ENCODE data around the gene HNRNPA3. TPM values are rescaled to one million over a fixed set of nuclear protein-coding genes. Genes with fewer than 3 reads are reported as not detected.

HNRNPA3 gene
- total RNA-seq, 1 experiment from 2014 or later = 406 TPM

GRCh38 chr2:177232098-177232704, 19.6 kb downstream of the HNRNPA3 start:
- TF ChIP-seq NR3C1 (CRISPR knock-in tag; conservative IDR thresholded peaks at IDR 0.05; ENCODE audit: low read depth) (no peak), NR1H2 (CRISPR knock-in tag; IDR thresholded peaks at IDR 0.05) (no peak), PREB (CRISPR knock-in tag; IDR thresholded peaks at IDR 0.05; ENCODE audit: borderline replicate concordance) (no peak), NFATC4 (CRISPR knock-in tag; IDR thresholded peaks at IDR 0.05) (no peak), ATF1 (CRISPR knock-in tag; IDR thresholded peaks at IDR 0.05) (no peak), CREB1 (CRISPR knock-in tag; IDR thresholded peaks at IDR 0.05) (no peak)
- Mint-ChIP-seq H3K4me1 (peaks cover 4% of the 10 kb centered on the region; the same call in 1 of the 2 replicates), H3K27me3 (ENCODE audit: low read depth) (no peaks in the 10 kb centered on the region), H3K9me3 (no peaks in the 10 kb centered on the region), H3K27ac (no peak overlapping the region), H3K36me3 (peaks cover 25% of the 10 kb centered on the region), H3K4me3 (no peak overlapping the region)
- CTCF ChIA-PET = no interaction called here
- ATAC-seq (no peak), DNase-seq (ENCODE audit: low spot score) (no peak)
- POLR2A ChIA-PET = no interaction called here

GRCh38 chr2:177234267-177234666, 21.7 kb downstream of the HNRNPA3 start:
- CTCF ChIA-PET = no interaction called here
- H3K9me3 Mint-ChIP-seq = no peaks in the 10 kb centered on the region
- H3K27ac Mint-ChIP-seq = no peak overlapping the region
- H3K36me3 Mint-ChIP-seq = peaks cover 25% of the 10 kb centered on the region
- no peak overlapping the region for H3K4me3 Mint-ChIP-seq
- DNase-seq (ENCODE audit: low spot score) = no peak
- H3K27me3 Mint-ChIP-seq (ENCODE audit: low read depth) = no peaks in the 10 kb centered on the region
- ATAC-seq = no peak
- 0 out of 2 replicates have a peak, but pooled peaks cover 7% of the 10 kb centered on the region for H3K4me1 Mint-ChIP-seq
- POLR2A ChIA-PET = no interaction called here
- TF ChIP-seq ZSCAN18 (CRISPR knock-in tag; IDR thresholded peaks at IDR 0.05) (no peak), FOXP1 (CRISPR knock-in tag; IDR thresholded peaks at IDR 0.05; ENCODE audit: borderline replicate concordance) (no peak), ARID4B (CRISPR knock-in tag; IDR thresholded peaks at IDR 0.05; ENCODE audit: borderline replicate concordance) (no peak), E2F5 (CRISPR knock-in tag; IDR thresholded peaks at IDR 0.05) (no peak), ZNF138 (CRISPR knock-in tag; conservative IDR thresholded peaks at IDR 0.05) (no peak), PRRX2 (CRISPR knock-in tag; IDR thresholded peaks at IDR 0.05) (no peak), ZNF317 (CRISPR knock-in tag; IDR thresholded peaks at IDR 0.05; ENCODE audit: borderline replicate concordance, low read depth) (no peak), TEAD1 (CRISPR knock-in tag; IDR thresholded peaks at IDR 0.05) (no peak), ZNF425 (CRISPR knock-in tag; conservative IDR thresholded peaks at IDR 0.05) (no peak), ETV6 (CRISPR knock-in tag; IDR thresholded peaks at IDR 0.05) (no peak), AFF4 (CRISPR knock-in tag; IDR thresholded peaks at IDR 0.05; ENCODE audit: borderline replicate concordance) (no peak), USF1 (CRISPR knock-in tag; IDR thresholded peaks at IDR 0.05) (no peak)

Measured in WTC11 (cell line).